ENCODE measurements around the gene DNAH14.
"Not testable (repeated sequence)": the region's sequence is repeated elsewhere in the genome, so short reads cannot be mapped to it uniquely, and the experiment has no call there.

The DNAH14 gene

GRCh38 chr1:224996266-224996665 is 66.8 kb downstream of the DNAH14 start:
- H3K27ac Mint-ChIP-seq, result no peak overlapping the region

GRCh38 chr1:224998185-224998584 is 68.7 kb downstream of the DNAH14 start:
- peaks cover 10% of the 10 kb centered on the region for H3K9me3 Mint-ChIP-seq
- H3K4me1 Mint-ChIP-seq (ENCODE audit: low read depth), result no peaks in the 10 kb centered on the region
- H3K27ac Mint-ChIP-seq, result no peak overlapping the region
- H3K4me3 Mint-ChIP-seq, result no peak overlapping the region
- H3K27me3 Mint-ChIP-seq (ENCODE audit: low read depth), result no peaks in the 10 kb centered on the region
- no peaks in the 10 kb centered on the region for H3K36me3 Mint-ChIP-seq (ENCODE audit: low read depth)

More at GRCh38 chr1:224996266-224996665, 66.8 kb downstream of the DNAH14 start:
- no peak overlapping the region for H3K4me3 Mint-ChIP-seq
- H3K27me3 Mint-ChIP-seq (ENCODE audit: low read depth), result no peaks in the 10 kb centered on the region
- H3K9me3 Mint-ChIP-seq, result peaks cover 10% of the 10 kb centered on the region
- no peaks in the 10 kb centered on the region for H3K4me1 Mint-ChIP-seq (ENCODE audit: low read depth)
- H3K36me3 Mint-ChIP-seq (ENCODE audit: low read depth), result no peaks in the 10 kb centered on the region

- Mint-ChIP-seq H3K36me3 (ENCODE audit: low read depth) (no peaks in the 10 kb centered on the region), H3K27me3 (ENCODE audit: low read depth) (no peaks in the 10 kb centered on the region), H3K27ac (no peak overlapping the region), H3K9me3 (peaks cover 4% of the 10 kb centered on the region), H3K4me1 (ENCODE audit: low read depth) (no peaks in the 10 kb centered on the region), H3K4me3 (no peak overlapping the region)
These were observed 74.9 kb downstream of the DNAH14 start for GRCh38 chr1:225004396-225004795.

- H3K9me3 Mint-ChIP-seq, result not testable (repeated sequence)
These were observed 76.9 kb downstream of the DNAH14 start for GRCh38 chr1:225006352-225006751.

GRCh38 chr1:225008050-225008449 is 78.6 kb downstream of the DNAH14 start:
- H3K36me3 Mint-ChIP-seq (ENCODE audit: low read depth), result not testable (repeated sequence)

More at GRCh38 chr1:225006352-225006751, 76.9 kb downstream of the DNAH14 start:
- not testable (repeated sequence) for H3K27ac Mint-ChIP-seq; H3K27me3 Mint-ChIP-seq (ENCODE audit: low read depth); H3K36me3 Mint-ChIP-seq (ENCODE audit: low read depth); H3K4me3 Mint-ChIP-seq; H3K4me1 Mint-ChIP-seq (ENCODE audit: low read depth)

GRCh38 chr1:225021037-225021436 is 91.6 kb downstream of the DNAH14 start:
- H3K36me3 Mint-ChIP-seq (ENCODE audit: low read depth), result no peaks in the 10 kb centered on the region
- H3K4me3 Mint-ChIP-seq, result no peak overlapping the region
- H3K9me3 Mint-ChIP-seq, result peaks cover 8% of the 10 kb centered on the region
- H3K4me1 Mint-ChIP-seq (ENCODE audit: low read depth), result no peaks in the 10 kb centered on the region
- H3K27me3 Mint-ChIP-seq (ENCODE audit: low read depth), result no peaks in the 10 kb centered on the region
- H3K27ac Mint-ChIP-seq, result no peak overlapping the region

More at GRCh38 chr1:225008050-225008449, 78.6 kb downstream of the DNAH14 start:
- not testable (repeated sequence) for H3K9me3 Mint-ChIP-seq; H3K4me1 Mint-ChIP-seq (ENCODE audit: low read depth); H3K27ac Mint-ChIP-seq; H3K4me3 Mint-ChIP-seq; H3K27me3 Mint-ChIP-seq (ENCODE audit: low read depth)

GRCh38 chr1:225026701-225027100 is 97.2 kb downstream of the DNAH14 start:
- no peak overlapping the region for H3K27ac Mint-ChIP-seq
- H3K27me3 Mint-ChIP-seq (ENCODE audit: low read depth), result no peaks in the 10 kb centered on the region
- no peaks in the 10 kb centered on the region for H3K36me3 Mint-ChIP-seq (ENCODE audit: low read depth)
- H3K9me3 Mint-ChIP-seq, result no peaks in the 10 kb centered on the region
- no peaks in the 10 kb centered on the region for H3K4me1 Mint-ChIP-seq (ENCODE audit: low read depth)
- no peak overlapping the region for H3K4me3 Mint-ChIP-seq

- not testable (repeated sequence) for H3K4me3 Mint-ChIP-seq; H3K36me3 Mint-ChIP-seq (ENCODE audit: low read depth); H3K27me3 Mint-ChIP-seq (ENCODE audit: low read depth); H3K9me3 Mint-ChIP-seq; H3K4me1 Mint-ChIP-seq (ENCODE audit: low read depth); H3K27ac Mint-ChIP-seq
These were observed 107.0 kb downstream of the DNAH14 start for GRCh38 chr1:225036441-225036840.

GRCh38 chr1:225042263-225042662 is 112.8 kb downstream of the DNAH14 start:
- no peaks in the 10 kb centered on the region for H3K4me1 Mint-ChIP-seq (ENCODE audit: low read depth)
- no peaks in the 10 kb centered on the region for H3K9me3 Mint-ChIP-seq
- H3K36me3 Mint-ChIP-seq (ENCODE audit: low read depth), result no peaks in the 10 kb centered on the region
- H3K27ac Mint-ChIP-seq, result no peak overlapping the region
- no peaks in the 10 kb centered on the region for H3K27me3 Mint-ChIP-seq (ENCODE audit: low read depth)
- H3K4me3 Mint-ChIP-seq, result no peak overlapping the region

GRCh38 chr1:225044258-225044657 is 114.8 kb downstream of the DNAH14 start:
- Mint-ChIP-seq H3K9me3 (no peaks in the 10 kb centered on the region), H3K36me3 (ENCODE audit: low read depth) (no peaks in the 10 kb centered on the region), H3K4me1 (ENCODE audit: low read depth) (no peaks in the 10 kb centered on the region), H3K4me3 (no peak overlapping the region), H3K27ac (no peak overlapping the region), H3K27me3 (ENCODE audit: low read depth) (no peaks in the 10 kb centered on the region)

- Mint-ChIP-seq H3K36me3 (ENCODE audit: low read depth) (no peaks in the 10 kb centered on the region), H3K9me3 (no peaks in the 10 kb centered on the region), H3K27ac (no peak overlapping the region), H3K4me3 (no peak overlapping the region), H3K27me3 (ENCODE audit: low read depth) (no peaks in the 10 kb centered on the region), H3K4me1 (ENCODE audit: low read depth) (no peaks in the 10 kb centered on the region)
These were observed 120.1 kb downstream of the DNAH14 start for GRCh38 chr1:225049594-225049993.

GRCh38 chr1:225063722-225064121 is 134.2 kb downstream of the DNAH14 start:
- H3K4me3 Mint-ChIP-seq, result no peak overlapping the region
- H3K27me3 Mint-ChIP-seq (ENCODE audit: low read depth), result no peaks in the 10 kb centered on the region
- H3K27ac Mint-ChIP-seq, result no peak overlapping the region
- peaks cover 6% of the 10 kb centered on the region for H3K9me3 Mint-ChIP-seq
- no peaks in the 10 kb centered on the region for H3K36me3 Mint-ChIP-seq (ENCODE audit: low read depth)
- no peaks in the 10 kb centered on the region for H3K4me1 Mint-ChIP-seq (ENCODE audit: low read depth)

GRCh38 chr1:225070972-225071371 is 141.5 kb downstream of the DNAH14 start:
- no peaks in the 10 kb centered on the region for H3K4me1 Mint-ChIP-seq (ENCODE audit: low read depth)
- no peak overlapping the region for H3K4me3 Mint-ChIP-seq
- H3K27ac Mint-ChIP-seq, result no peak overlapping the region
- H3K36me3 Mint-ChIP-seq (ENCODE audit: low read depth), result no peaks in the 10 kb centered on the region
- no peaks in the 10 kb centered on the region for H3K27me3 Mint-ChIP-seq (ENCODE audit: low read depth)
- H3K9me3 Mint-ChIP-seq, result peaks cover 27% of the 10 kb centered on the region

- no peaks in the 10 kb centered on the region for H3K9me3 Mint-ChIP-seq
- no peaks in the 10 kb centered on the region for H3K27me3 Mint-ChIP-seq (ENCODE audit: low read depth)
- no peak overlapping the region for H3K27ac Mint-ChIP-seq
- H3K4me1 Mint-ChIP-seq (ENCODE audit: low read depth), result no peaks in the 10 kb centered on the region
- no peak overlapping the region for H3K4me3 Mint-ChIP-seq
- no peaks in the 10 kb centered on the region for H3K36me3 Mint-ChIP-seq (ENCODE audit: low read depth)
These were observed 167.7 kb downstream of the DNAH14 start for GRCh38 chr1:225097175-225097574.

GRCh38 chr1:225111000-225111399 is 181.5 kb downstream of the DNAH14 start:
- no peaks in the 10 kb centered on the region for H3K36me3 Mint-ChIP-seq (ENCODE audit: low read depth)
- no peaks in the 10 kb centered on the region for H3K27me3 Mint-ChIP-seq (ENCODE audit: low read depth)
- no peaks in the 10 kb centered on the region for H3K4me1 Mint-ChIP-seq (ENCODE audit: low read depth)
- H3K4me3 Mint-ChIP-seq, result no peak overlapping the region
- no peaks in the 10 kb centered on the region for H3K9me3 Mint-ChIP-seq
- no peak overlapping the region for H3K27ac Mint-ChIP-seq

- H3K36me3 Mint-ChIP-seq (ENCODE audit: low read depth), result no peaks in the 10 kb centered on the region
- H3K27ac Mint-ChIP-seq, result no peak overlapping the region
- H3K4me3 Mint-ChIP-seq, result no peak overlapping the region
- no peaks in the 10 kb centered on the region for H3K9me3 Mint-ChIP-seq
- H3K27me3 Mint-ChIP-seq (ENCODE audit: low read depth), result no peaks in the 10 kb centered on the region
- H3K4me1 Mint-ChIP-seq (ENCODE audit: low read depth), result no peaks in the 10 kb centered on the region
These were observed 183.8 kb downstream of the DNAH14 start for GRCh38 chr1:225113265-225113664.

Measured in T-helper 1 cell treated with Interleukin-12 subunit alpha and Interleukin-12 subunit beta and Interleukin-4 antibody, amounts not matched to agents 30 μg/mL and 1 μg/mL, for 36 hours (primary cell).